Stimulated activated CD4-positive, alpha-beta T cell treated with anti-CD3 and anti-CD28 coated beads, Interleukin-1b, Interleukin-23, amount 100 ng/mL, for 24 hours (primary cell): ENCODE data around the gene FRMD4A.

Source experiments
- DNase-seq, 4 experiments: peaks; one replicate each; pipeline ENCODE4 v3.0.0-alpha.2; 2020; ENCODE audit warnings: low read depth in 4 of 4, low spot score in 1 of 4

Gene FRMD4A

DNA sequence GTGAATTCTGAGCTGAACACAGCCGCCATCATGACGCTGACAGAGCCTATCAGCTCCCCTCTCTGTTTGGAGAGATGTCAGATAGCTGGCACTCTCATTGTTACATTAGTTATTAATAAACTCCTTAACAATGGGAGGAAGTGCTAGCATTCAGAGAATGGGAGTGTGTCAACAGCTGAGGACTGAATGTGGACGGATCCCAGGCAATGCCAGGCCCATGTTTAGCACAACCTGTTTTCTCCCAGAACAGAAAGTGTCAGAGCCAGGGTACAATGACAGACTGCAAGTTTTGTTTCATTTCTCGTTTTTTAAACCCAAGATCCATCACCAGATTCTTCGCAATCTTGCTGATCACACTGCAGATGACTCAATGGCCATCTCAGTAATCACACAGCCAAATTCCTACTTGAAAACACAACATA lies 644.4 kb downstream of the FRMD4A start:
- no peak for DNase-seq

DNA sequence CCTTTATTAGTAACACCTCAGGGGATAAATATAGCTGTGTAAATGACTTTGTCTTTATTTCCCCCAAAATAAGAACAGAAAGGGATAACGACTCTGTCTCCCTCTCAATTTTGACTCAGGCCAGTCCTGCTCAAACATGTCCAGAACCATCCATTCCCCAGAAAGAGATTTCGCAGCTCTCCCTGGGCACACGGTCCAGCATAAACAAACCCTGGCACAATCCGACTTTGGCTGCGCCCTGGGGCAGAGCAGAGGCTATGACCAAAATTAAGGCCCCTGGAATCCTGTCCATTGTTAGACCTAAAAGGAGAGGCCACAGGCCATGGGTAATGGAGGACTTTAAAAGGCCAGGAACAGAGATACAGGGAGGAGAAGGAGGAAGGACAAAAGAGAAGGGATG lies 644.8 kb downstream of the FRMD4A start:
- DNase-seq: no peak

DNA sequence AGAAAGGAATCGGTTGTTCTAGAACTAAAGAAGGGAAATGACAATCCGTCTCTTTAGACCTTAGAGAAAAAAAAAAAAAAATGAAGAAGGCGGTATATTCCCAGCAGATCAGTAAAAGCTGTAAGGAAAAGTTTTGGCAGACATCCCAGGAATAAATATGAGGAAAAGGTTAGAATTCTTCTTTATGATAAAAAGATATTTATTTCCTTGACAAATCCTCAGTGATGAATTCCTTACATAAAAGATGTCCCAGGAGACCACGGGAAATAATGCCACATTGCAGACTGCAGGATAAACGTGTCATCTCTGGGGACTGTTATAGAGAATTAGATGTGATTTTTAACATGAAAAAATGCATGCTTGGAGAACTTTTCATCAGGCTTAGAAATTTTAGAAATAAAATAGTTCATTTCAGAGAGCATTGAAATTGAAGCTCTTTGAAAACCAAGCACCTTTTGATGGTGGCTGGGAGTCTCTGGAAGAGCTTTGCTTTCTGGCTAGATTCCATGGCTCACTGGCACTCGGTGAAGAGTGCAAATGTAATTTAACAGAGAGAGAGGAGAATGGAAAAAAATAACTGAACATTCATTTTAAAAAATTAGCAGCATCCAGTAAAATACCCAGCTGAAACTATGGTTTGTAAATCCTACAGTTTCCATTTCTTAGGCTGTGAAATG lies 645.8 kb downstream of the FRMD4A start:
- no peak for DNase-seq

DNA sequence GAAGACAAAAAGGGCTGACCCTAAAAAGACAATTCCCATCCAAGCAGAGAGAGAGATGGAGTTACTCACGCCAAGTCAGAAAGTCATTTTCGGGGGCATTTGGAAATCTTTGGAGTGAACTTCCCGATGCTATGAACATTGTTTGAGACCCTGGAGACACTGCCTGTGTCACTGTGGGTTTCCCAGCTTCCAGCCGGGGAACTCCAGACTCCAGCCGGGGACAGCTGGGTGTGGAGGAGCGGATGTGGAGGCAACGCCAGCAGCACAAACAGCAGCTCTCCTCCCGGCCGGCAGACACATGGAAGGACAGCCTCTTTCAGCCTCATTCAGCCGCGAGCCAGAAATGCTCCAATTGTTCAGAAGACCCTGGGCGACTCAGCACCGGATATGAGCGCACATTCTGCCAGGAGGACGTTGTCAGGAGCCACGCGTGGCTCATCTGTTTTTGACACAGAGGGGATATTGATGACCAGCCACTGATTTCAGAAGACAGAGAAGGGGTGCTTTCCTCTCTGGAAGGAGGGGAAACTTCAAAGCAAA lies 646.4 kb downstream of the FRMD4A start:
- DNase-seq: no peak

DNA sequence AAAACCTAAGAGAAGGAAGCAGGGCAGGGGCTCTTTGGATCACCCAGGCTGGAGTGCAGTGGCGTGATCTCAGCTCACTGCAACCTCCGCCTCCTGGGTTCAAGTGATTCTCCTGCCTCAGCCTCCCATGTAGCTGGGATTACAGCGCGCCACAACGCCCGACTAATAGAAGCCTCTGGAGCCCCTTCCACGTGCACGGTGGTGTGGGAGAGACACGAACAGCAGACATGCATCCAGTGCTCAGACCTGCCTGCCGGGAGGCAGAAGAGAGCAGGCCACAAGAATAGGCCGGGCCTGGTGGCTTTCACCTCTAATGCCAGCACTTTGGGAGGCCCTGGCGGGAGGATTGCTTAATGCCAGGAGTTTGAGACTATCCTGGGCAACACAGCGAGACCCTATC lies 647.7 kb downstream of the FRMD4A start:
- DNase-seq: no peak

DNA sequence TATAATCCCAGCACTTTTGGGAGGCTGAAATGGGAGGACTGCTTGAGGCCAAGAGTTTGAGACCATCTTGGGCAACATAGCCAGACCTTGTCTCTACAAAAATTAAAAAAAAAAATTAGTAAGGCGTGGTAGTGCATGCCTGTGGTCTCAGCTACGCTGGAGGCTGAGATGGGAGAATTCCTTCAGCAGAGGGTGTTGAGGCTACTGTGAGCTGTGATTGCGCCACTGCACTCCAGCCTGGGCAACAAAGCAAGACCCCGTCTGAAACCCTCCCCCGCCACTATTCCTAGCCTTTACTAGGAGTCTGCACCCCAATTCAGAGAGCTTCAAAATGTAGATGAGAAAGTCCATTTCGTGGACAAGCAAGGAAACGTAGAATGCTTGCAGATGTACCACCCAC lies 648.8 kb downstream of the FRMD4A start:
- no peak for DNase-seq

DNA sequence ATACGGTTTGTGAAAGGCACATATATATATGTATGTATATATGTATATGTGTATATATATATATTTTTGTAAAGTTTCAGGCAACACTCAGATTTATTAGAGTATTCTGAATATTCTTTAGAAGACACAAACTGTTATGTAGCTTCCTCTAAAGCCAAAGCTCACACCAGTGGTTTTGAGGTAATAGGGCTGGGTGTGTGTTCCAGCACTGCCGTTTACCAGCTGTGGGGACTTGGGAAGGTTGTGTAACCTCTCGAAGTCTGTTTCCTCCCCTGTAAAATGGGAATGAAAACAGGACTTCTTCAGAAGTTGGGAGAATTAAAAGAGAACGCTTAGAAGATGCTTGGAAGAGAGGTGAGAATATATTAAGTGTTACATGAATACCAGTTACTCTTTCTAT lies 649.2 kb downstream of the FRMD4A start:
- no peak for DNase-seq

DNA sequence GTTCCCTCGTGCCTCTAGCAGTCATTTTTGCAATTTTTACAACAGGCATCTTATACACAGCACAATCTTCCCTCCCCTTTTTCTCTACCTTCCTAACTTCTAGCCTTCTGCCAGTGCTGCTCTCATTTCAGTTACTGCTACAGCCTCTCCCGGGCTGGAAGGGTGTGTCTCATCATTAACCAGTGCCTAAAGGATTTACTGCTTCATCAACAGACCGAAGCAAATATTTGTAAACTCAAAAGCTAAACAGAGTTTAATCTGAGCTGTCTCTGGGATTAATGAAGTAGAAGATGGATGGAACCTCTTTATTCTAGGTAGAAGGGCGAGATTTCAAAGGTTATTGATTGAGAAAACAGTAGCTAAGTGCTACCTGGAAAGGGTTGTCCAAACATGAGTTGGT lies 649.6 kb downstream of the FRMD4A start:
- no peak for DNase-seq

DNA sequence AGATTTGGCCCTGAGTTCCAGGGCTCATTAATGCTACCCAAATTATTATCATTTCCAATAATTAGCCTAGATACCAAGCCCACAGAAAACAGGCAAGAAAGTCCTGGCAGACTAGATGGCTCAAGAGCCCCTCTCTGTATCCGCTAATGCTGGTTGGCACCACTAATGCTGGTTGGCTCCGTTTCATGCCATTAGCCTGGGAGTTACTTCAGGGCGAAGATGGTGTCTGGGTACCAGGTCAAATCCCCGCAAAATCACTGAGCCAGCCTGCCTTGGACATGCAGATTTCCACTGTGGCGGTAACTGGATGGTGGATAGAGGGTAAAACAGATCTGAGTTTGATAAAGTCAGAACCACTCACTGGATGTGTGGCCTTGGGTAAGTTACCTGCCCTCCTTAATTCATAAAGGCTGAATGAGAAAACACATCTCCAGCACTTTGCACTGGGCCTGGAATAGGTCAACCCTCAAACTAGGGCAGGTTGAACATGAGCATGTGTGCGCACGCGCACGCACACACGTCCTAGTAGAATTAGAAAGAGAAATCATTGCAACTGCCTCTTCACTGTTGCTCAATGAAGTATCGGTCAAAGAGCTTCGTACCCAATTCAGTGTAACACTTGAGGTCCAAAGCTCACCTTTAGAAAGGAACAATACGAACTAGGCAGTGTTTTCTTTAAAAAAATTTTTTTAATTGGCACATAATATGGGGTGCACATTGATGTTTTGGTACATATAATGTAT lies 652.5 kb downstream of the FRMD4A start:
- no peak for DNase-seq

DNA sequence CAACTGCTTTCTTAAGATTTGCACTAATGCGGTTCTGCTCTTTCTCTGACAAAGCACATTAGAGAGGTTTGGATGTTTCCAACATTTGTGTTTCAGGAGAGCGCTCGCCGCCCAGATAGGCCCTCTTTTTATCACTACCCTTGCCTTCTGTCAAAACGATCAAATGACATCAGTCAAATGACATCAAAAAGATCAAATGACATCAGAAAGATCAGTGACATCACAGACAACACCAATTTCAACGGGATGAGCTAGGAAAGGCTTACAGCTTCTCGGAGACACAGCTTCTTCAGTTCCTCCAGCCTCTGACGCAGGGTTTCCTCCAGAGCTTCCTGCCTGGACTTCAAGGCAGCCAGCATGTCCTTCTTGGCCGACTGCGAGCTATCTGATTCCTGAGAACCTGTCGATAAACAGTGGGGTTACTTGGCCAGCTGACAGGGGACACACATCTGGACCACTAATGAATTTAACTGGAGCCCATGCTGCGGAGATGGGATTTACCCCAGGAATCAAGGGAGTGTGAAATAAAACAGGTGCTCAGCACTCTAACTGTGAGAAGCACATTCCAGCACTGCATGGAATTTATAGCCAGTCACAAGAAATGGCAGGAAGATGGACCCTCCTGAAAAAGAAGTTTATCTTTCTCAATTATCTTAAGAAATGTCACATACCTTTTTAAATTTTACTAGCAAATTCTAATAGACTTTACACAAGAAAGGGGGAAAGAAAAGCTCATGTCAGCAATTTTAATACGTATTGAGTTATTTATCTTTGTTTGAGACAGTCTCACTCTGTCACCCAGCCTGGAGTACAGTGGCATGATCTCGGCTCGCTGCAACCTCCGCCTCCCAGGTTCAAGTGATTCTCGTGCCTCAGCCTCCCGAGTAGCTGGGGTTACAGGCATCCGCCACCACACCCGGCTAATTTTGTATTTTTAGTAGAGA lies 655.8 kb downstream of the FRMD4A start:
- DNase-seq: no peak

DNA sequence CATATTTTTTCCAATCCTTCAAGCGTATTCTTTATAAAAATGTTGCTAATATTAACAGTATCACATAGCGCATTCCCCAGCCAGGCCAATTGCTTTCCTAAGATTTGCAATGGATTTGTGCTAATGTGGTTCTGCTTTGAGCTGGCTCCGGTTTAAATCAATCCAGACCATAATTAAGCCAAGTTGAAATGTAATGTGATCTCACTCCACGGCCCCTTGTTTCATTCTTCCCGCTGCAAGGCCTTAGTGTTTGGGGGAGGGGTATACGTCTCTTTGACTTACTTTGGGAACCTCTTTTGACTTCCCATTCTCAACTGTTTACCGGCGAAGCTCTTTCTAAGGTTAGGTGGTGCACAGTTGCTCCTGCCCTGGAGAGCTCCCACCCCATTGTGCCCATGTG lies 657.6 kb downstream of the FRMD4A start:
- no peak for DNase-seq

DNA sequence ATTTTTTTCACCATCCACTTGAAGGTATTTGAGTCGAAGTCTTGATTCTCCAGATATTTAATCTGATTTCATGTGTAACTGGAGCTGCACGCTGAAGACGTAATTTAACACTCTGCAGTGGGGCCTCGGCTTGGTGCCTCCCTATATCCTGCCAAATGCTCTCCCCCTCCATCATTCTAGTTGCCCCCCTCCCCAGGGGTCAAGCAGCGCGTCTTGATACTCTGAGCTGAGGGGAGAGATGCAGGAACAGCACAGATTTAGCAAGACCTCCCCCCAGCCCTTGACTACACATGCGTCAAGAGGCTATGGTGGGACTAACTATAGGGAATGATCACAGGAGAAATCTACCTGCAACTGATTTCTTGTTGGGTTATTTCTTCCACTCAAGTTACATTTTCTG lies 658.2 kb downstream of the FRMD4A start:
- DNase-seq: no peak

DNA sequence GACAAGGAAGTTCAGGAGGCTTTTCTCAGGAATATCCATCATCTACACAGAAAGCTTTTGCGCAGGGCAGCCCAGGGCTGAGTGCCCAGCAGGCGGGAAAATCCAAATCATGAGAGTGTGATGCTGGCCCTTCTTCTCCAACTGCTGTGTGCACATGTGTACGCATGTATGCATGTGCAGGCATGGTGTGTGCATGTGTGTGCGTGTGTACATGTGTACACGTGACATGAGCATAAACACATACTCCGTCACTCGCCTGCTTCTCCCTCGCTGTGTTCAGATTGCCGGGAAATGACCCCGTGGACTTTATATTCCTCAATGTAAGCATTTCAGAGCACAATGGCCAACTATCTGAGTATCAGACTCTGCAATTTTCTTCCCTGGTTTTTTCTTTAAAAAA lies 658.8 kb downstream of the FRMD4A start:
- no peak for DNase-seq

DNA sequence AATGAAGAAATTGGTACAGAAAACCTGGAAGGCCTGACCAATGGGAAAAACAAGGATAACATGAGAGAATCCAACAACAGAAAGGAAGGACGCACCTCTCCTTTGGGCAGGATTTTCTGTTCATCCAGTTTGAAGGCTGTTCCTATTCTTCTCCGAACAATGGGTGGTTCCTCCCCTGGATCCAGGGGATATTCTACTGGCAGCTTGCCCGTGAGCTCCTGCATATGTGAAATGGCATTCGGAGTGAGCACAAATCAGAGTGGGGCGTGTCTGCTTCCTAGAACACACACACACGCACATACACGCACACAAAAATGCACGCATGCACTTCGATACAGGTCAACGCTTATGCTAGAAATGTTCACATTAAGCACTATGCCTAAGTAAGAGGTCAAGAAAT lies 660.4 kb downstream of the FRMD4A start:
- no peak for DNase-seq

DNA sequence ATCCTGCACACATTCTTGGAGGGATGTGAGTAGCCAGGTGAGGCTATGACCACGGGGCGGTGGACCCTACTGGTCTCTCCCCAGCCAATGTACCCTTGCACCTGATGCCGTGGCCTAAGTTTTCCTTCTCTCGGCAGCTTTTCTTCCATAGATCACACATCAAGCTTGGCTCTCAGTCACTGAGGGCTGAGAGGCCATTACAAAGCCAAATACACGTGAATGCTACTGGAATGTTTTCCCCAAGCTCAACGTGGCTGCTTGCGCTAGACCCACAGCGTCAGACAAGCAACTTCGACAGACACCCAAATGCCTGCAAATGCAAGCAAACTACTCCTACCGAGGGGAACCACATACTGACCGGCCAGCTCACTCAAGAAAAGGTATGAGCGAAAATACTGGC lies 660.8 kb downstream of the FRMD4A start:
- no peak for DNase-seq

DNA sequence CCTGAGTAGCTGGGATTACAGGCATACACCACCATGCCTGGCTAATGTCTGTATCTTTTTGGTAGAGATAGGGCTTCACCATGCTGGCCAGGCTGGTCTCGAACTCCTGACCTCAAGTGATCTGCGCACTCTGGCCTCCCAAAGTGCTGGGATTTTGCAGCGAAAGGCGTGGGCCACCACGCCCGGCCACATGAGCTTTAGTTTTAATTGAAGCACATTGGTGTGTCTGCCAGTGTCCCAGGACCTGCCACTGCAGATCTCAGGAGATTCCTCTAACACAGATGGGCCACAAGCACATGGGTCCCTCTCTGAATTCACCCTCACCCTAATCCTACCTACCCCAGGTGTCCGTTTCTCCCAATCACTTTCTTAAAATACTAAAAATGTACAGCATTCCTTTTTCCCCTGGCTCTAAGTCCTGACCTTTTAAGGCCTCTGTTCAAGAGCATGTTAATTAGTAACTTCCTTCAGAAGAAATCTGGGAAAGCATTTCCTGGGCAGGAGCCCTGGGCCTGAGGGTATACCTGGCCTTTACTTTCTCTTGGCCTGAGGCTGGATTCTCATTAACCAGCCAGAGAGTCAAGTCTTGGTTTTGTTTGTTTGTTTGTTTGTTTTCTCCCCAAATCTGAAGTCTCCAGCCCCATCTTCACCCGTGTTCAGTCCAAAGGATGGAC lies 661.4 kb downstream of the FRMD4A start:
- DNase-seq: no peak

DNA sequence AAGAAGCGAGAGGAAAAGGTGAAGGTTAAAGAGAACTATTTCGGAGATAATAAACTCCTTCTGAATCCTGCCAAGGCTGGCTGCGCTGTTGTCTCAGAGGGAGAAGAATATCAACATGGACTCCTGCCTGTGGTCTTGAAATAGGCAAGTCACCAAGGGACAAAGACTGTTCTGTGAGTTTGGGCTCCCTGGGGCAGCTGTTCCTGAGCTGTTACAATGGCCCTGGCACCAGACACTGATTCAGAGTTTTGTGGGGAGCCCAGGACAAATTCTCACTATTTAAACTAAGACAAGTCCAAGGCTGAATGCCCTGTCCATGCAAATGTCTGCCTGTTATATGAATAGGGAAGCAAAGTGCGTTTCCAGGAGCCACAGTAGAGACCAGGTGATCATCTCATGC lies 662.6 kb downstream of the FRMD4A start:
- DNase-seq: no peak

DNA sequence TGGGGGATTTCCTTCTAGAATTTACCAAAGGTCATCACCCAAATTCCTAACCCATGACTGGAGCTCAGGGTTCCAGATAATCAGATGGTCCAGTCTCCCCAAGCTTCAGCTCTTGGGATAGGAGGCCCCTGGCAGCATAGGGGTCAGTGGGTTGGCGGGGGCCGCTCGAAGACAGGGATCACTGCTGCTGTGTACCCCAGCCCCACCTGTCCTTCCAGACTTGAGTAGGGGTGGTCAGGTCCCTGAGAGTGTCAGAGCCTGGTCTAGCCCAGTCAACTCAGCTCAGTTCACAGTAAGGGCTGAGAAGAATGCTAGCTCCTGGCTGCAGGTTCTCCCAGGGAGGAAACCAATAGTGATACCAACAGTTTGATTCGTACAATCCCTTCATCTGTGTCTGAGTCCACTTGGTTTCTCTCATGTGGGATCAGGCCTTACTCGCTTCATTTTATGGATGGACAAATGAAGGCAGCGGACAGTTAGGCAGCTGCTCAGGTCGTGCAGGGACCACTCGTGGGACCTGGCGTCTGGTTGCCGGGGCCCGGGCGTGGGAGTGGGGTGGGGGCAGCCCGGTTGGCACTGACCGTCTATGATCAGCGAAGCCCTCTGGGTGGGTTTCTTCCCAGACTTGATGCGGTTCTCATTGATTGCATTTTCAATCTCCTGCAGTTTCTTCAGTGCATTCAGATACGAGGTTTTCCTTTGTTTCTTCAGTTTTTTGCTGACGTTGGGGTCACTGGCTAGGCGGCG lies 665.0 kb downstream of the FRMD4A start:
- no peak for DNase-seq

DNA sequence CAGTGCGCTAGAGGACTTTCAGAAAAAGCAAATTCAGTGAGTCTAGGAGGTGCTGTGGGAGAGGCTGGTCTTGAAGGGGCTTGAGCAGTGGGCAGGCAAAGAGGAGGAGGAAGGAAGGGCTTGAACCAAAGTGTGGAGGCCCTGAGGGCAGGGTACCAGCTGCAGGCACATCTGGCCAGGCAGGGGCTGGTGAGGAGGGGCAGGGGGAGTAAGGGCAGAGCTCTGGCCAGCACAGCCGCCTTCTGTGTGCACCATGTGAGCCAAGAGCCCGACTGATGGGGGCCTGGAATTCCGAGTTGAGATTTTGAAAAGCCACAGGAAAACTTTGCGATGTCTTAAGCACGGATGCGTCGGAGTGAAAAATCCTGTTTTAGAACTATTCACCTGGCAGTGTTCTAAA lies 669.5 kb downstream of the FRMD4A start:
- no peak for DNase-seq

DNA sequence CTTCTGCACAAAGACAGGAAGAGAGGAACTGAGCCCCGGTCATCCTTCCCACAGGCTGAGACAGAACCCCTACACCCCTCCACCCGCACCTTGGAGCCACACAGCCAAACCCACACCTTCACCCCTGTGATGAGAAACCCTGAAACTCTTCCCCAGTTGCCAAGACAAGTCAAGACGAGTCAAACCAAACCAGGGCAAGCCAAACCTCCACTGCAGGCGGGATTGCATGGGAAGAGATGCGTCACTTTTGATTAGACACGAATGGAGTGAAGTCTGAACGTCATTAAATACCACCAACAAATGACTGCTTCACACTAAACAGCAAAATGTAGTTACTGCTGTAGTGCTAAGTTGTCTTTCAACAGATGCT lies 670.2 kb downstream of the FRMD4A start:
- DNase-seq: no peak
